ENCODE data around the gene ZNF668. TPM values are rescaled to one million over a fixed set of nuclear protein-coding genes. Genes with fewer than 3 reads are reported as not detected.

ZNF668 gene
- total RNA-seq, 2 experiments from 2014 or later = 4.5 to 6.0 TPM

DNA sequence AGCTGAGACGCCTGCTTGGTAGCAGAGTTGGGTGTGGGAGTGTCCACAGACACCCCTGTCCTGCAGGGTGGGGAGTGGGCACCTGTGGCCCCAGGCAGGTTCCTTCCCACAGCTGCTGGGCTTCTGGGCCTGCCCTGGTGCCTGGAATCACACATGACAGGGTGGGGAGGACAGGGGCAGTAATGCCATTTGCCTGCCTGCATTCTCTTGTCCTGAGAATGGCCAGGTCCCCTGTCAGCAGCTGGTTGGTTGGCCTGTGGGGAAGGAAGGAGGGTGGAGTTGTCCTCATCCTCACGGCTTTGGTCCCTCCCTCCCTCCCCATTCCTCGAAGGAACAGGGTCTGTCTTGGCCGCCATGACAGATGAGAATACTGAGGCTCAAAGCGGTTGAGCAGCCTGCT, 9.5 kb upstream of the ZNF668 start:
- no peak overlapping the region for H3K27ac ChIP-seq (ENCODE audit: low read depth in 1 of 2, low read length in 2 of 2)
- peaks cover 57% of the 10 kb centered on the region for H3K36me3 ChIP-seq (ENCODE audit: insufficient read depth, low read length)
- ChIA-PET POLR2A (interaction anchor here (1.3 to 2.0 kb wide), 2 partner anchors 9 to 34 kb away, joined by 3 to 15 read pairs; partner anchors contain the start of genes KAT8, ZNF646 and ZNF668), CTCF (no interaction called here)
- DNase-seq (no peak), ATAC-seq (ENCODE audit: poor library complexity) (no peak)
- H3K27me3 ChIP-seq (ENCODE audit: control insufficient read depth in 1 of 2, insufficient read depth in 2 of 2, low read length in 2 of 2) = no peaks in the 10 kb centered on the region
- peaks cover 12% of the 10 kb centered on the region for H3K4me1 ChIP-seq (ENCODE audit: insufficient read depth, low read length)
- no peaks in the 10 kb centered on the region for H3K9me3 ChIP-seq (ENCODE audit: control insufficient read depth in 1 of 2, insufficient read depth in 1 of 2, low read length in 2 of 2)
- no peak overlapping the region for H3K4me3 ChIP-seq (ENCODE audit: low read length)
- Mint-ChIP-seq H3K4me1 (ENCODE audit: low read depth) (peaks cover 8% of the 10 kb centered on the region), H3K36me3 (ENCODE audit: low read depth) (peaks cover 50% of the 10 kb centered on the region), H3K4me3 (no peak overlapping the region), H3K27me3 (no peaks in the 10 kb centered on the region), H3K9me3 (no peaks in the 10 kb centered on the region), H3K27ac (no peak overlapping the region)
- TF ChIP-seq, protein P1, sequence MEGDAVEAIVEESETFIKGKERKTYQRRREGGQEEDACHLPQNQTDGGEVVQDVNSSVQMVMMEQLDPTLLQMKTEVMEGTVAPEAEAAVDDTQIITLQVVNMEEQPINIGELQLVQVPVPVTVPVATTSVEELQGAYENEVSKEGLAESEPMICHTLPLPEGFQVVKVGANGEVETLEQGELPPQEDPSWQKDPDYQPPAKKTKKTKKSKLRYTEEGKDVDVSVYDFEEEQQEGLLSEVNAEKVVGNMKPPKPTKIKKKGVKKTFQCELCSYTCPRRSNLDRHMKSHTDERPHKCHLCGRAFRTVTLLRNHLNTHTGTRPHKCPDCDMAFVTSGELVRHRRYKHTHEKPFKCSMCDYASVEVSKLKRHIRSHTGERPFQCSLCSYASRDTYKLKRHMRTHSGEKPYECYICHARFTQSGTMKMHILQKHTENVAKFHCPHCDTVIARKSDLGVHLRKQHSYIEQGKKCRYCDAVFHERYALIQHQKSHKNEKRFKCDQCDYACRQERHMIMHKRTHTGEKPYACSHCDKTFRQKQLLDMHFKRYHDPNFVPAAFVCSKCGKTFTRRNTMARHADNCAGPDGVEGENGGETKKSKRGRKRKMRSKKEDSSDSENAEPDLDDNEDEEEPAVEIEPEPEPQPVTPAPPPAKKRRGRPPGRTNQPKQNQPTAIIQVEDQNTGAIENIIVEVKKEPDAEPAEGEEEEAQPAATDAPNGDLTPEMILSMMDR (IDR thresholded peaks at IDR 0.05) = no peak
- intact Hi-C loops (cut with DNase I, micrococcal nuclease) = no loop called here

DNA sequence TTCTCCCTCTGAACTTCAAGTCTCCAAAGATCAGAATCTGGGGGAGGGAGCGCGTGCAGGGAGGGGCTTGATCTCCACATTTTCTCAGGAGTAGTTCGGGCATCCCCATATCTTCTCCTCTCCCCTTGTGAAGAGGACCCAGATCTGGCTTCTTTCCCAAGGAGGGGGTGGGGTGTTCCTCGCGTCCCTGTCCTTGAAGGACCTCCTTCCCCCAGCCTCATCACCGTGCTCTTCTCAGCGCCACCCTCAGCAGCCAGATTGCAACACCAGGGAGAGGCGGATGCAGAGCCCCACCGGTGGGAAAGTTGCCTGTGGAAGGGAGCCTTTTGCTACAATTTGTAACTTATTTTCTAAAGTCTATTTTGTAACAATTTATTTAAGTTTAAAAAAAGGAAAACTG, 9.0 kb upstream of the ZNF668 start:
- H3K4me1 ChIP-seq (ENCODE audit: insufficient read depth, low read length) = peaks cover 12% of the 10 kb centered on the region
- POLR2A ChIA-PET = interaction anchor here (2.0 kb wide), 1 partner anchor 9 kb away, joined by 15 read pairs; the partner anchor contains the start of genes ZNF646 and ZNF668

DNA sequence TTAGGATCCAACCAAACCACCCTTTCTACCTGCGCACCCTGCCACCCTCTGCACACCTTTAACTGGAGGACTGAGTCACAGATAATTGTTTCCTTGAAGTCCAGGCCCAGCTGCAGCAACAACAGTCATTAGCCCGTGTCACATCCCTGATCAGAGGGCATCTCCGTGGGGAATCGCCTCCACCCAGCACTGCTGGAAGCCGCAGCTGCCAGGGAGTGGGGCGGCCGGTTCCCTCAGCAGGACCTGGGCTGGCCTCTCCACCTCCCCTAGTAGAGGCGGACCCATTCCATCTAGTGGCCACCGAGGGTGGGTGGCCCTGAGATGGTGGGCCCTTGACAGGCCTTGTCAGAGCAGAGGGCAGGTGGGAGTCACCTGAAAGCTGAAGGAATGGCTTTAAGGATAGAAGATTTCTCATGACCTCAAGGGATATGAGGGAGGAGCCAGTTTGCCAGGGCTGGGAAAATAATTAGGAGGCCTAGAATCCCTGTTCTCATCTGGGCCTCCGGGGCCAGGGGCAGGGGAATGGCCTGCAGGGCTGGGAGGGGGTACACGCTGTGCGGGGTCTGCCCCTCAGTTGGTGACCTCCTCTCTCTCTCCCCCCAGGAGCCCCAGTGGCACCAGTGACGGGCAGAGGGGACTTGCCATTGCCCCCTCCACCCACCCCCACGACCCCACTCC, 8.5 kb upstream of the ZNF668 start:
- peaks cover 12% of the 10 kb centered on the region for H3K4me1 ChIP-seq (ENCODE audit: insufficient read depth, low read length)
- no peak overlapping the region for H3K4me3 ChIP-seq (ENCODE audit: low read length)
- H3K27me3 Mint-ChIP-seq = no peaks in the 10 kb centered on the region
- no peak overlapping the region for H3K4me3 Mint-ChIP-seq
- H3K4me1 Mint-ChIP-seq (ENCODE audit: low read depth) = peaks cover 8% of the 10 kb centered on the region
- DNase-seq = no peak
- POLR2A ChIA-PET = no interaction called here
- peaks cover 60% of the 10 kb centered on the region for H3K36me3 Mint-ChIP-seq (ENCODE audit: low read depth)
- TF ChIP-seq, protein P1 (IDR thresholded peaks at IDR 0.05) = no peak
- no peak overlapping the region for H3K27ac ChIP-seq (ENCODE audit: low read depth in 1 of 2, low read length in 2 of 2)
- H3K9me3 ChIP-seq (ENCODE audit: control insufficient read depth in 1 of 2, insufficient read depth in 1 of 2, low read length in 2 of 2) = no peaks in the 10 kb centered on the region
- no peak for ATAC-seq (ENCODE audit: poor library complexity)
- peak overlapping the region; percentile 34 for H3K27ac Mint-ChIP-seq
- intact Hi-C loops (cut with DNase I, micrococcal nuclease) = no loop called here
- CTCF ChIA-PET = no interaction called here
- H3K27me3 ChIP-seq (ENCODE audit: control insufficient read depth in 1 of 2, insufficient read depth in 2 of 2, low read length in 2 of 2) = no peaks in the 10 kb centered on the region
- no peaks in the 10 kb centered on the region for H3K9me3 Mint-ChIP-seq
- H3K36me3 ChIP-seq (ENCODE audit: insufficient read depth, low read length) = peaks cover 63% of the 10 kb centered on the region

More for the DNA sequence above, 9.0 kb upstream of the ZNF668 start:
- CTCF ChIA-PET = no interaction called here
- Mint-ChIP-seq H3K4me1 (ENCODE audit: low read depth) (peaks cover 8% of the 10 kb centered on the region), H3K9me3 (no peaks in the 10 kb centered on the region), H3K4me3 (no peak overlapping the region), H3K36me3 (ENCODE audit: low read depth) (peaks cover 55% of the 10 kb centered on the region), H3K27me3 (no peaks in the 10 kb centered on the region), H3K27ac (no peak overlapping the region)
- Histone ChIP-seq H3K9me3 (ENCODE audit: control insufficient read depth in 1 of 2, insufficient read depth in 1 of 2, low read length in 2 of 2) (no peaks in the 10 kb centered on the region), H3K27ac (ENCODE audit: low read depth in 1 of 2, low read length in 2 of 2) (no peak overlapping the region), H3K4me3 (ENCODE audit: low read length) (no peak overlapping the region), H3K36me3 (ENCODE audit: insufficient read depth, low read length) (peaks cover 59% of the 10 kb centered on the region), H3K27me3 (ENCODE audit: control insufficient read depth in 1 of 2, insufficient read depth in 2 of 2, low read length in 2 of 2) (no peaks in the 10 kb centered on the region)
- TF ChIP-seq, protein P1 (IDR thresholded peaks at IDR 0.05) = no peak
- DNase-seq = no peak
- intact Hi-C loops (cut with DNase I, micrococcal nuclease) = no loop called here
- ATAC-seq (ENCODE audit: poor library complexity) = no peak
